GM23338 (cell line): ENCODE measurements around the gene TEAD2. TPM values are rescaled to one million over a fixed set of nuclear protein-coding genes. Genes with fewer than 3 reads are reported as not detected.

Experiments
- ATAC-seq: fragments of 200-7000 bp; cut with Tn5 transposase; 3 replicates; pipeline ENCODE4 v1.9.1; 2020
- DNase-seq: peaks from one replicate; pipeline ENCODE4 v3.0.0-alpha.2; 2015; ENCODE audit warnings: low spot score
- H2AFZ ChIP-seq: fragments of 200-600 bp; sonication (generic); 2 replicates; pipeline ENCODE4 v1.8.0; 2016; ENCODE audit warnings: antibody characterized with exemption, mild to moderate bottlenecking, moderate library complexity
- H3F3A ChIP-seq: fragments of 200-600 bp; sonication (generic); replicated peaks from 2 replicates; pipeline ENCODE4 v1.8.0; 2017; ENCODE audit warnings: antibody characterized with exemption, mixed run types, low read depth
- H3K27ac ChIP-seq: fragments of 200-600 bp; sonication (generic); 2 replicates; pipeline ENCODE4 v1.6.1; 2016; ENCODE audit warnings: low read depth
- H3K27me3 ChIP-seq: fragments of 200-600 bp; sonication (generic); 2 replicates; pipeline ENCODE4 v1.8.0; 2016; ENCODE audit warnings: mild to moderate bottlenecking, mixed run types, moderate library complexity; ENCODE audit not compliant: insufficient read depth
- H3K36me3 ChIP-seq: fragments of 200-600 bp; sonication (generic); 2 replicates; pipeline ENCODE4 v1.8.0; 2016; ENCODE audit warnings: mild to moderate bottlenecking; ENCODE audit not compliant: insufficient read depth
- H3K4me1 ChIP-seq: fragments of 200-600 bp; sonication (generic); 2 replicates; pipeline ENCODE4 v1.8.0; 2016; ENCODE audit warnings: mild to moderate bottlenecking, moderate library complexity; ENCODE audit not compliant: insufficient read depth
- H3K4me2 ChIP-seq: fragments of 200-600 bp; sonication (generic); 2 replicates; pipeline ENCODE4 v1.7.1; 2017; ENCODE audit warnings: mixed run types
- H3K4me3 ChIP-seq: fragments of 200-600 bp; sonication (generic); 2 replicates; pipeline ENCODE4 v1.6.1; 2016; ENCODE audit warnings: mixed run types
- H3K79me2 ChIP-seq: fragments of 200-600 bp; sonication (generic); replicated peaks from 2 replicates; pipeline ENCODE4 v1.8.0; 2017; ENCODE audit warnings: mild to moderate bottlenecking; ENCODE audit not compliant: insufficient read depth
- H3K9me2 ChIP-seq: fragments of 200-600 bp; sonication (generic); 2 replicates; pipeline ENCODE4 v1.8.0; 2017; ENCODE audit not compliant: insufficient read depth
- H4K20me1 ChIP-seq: fragments of 200-600 bp; sonication (generic); replicated peaks from 2 replicates; pipeline ENCODE4 v1.8.0; 2017; ENCODE audit warnings: mild to moderate bottlenecking; ENCODE audit not compliant: insufficient read depth
- H3K27ac Mint-ChIP-seq: 2 replicates; pipeline ENCODE4 v1.8.0; 2020; ENCODE audit warnings: inconsistent platforms, mild to moderate bottlenecking, moderate library complexity, mixed read lengths
- H3K27me3 Mint-ChIP-seq: 3 replicates; pipeline ENCODE4 v1.8.0; 2022; ENCODE audit warnings: low read depth, mild to moderate bottlenecking, moderate library complexity, mixed read lengths, inconsistent platforms; ENCODE audit not compliant: insufficient read depth, poor library complexity
- H3K36me3 Mint-ChIP-seq: 3 replicates; pipeline ENCODE4 v1.8.0; 2021; ENCODE audit warnings: low read depth, mild to moderate bottlenecking, inconsistent platforms, moderate library complexity, mixed read lengths
- H3K4me1 Mint-ChIP-seq: 3 replicates; pipeline ENCODE4 v1.8.0; 2020; ENCODE audit warnings: mild to moderate bottlenecking, inconsistent platforms, mixed read lengths
- H3K4me3 Mint-ChIP-seq: 3 replicates; pipeline ENCODE4 v1.8.0; 2021; ENCODE audit warnings: moderate library complexity, mild to moderate bottlenecking, inconsistent platforms, mixed read lengths
- H3K9me3 Mint-ChIP-seq: 3 replicates; pipeline ENCODE4 v1.8.0; 2020; ENCODE audit warnings: moderate library complexity, mild to moderate bottlenecking, inconsistent platforms, mixed read lengths
- CREB1 ChIP-seq: fragments of 250-450 bp; sonication (Bioruptor Pico); IDR thresholded peaks from 2 replicates; pipeline ENCODE4 v1.5.0; 2020; ENCODE audit warnings: low read depth, mild to moderate bottlenecking, moderate library complexity
- EZH2 ChIP-seq: fragments of 200-600 bp; sonication (generic); IDR thresholded peaks from one replicate; pipeline ENCODE4 v1.8.0; 2017; ENCODE audit warnings: antibody characterized with exemption, mild to moderate bottlenecking, low read depth; ENCODE audit not compliant: unreplicated experiment
- JUNB ChIP-seq: IDR thresholded peaks from one replicate; pipeline ENCODE4 v1.6.1; 2016; ENCODE audit warnings: antibody characterized with exemption; ENCODE audit not compliant: unreplicated experiment
- POLR2AphosphoS5 ChIP-seq: IDR thresholded peaks from 2 replicates; pipeline ENCODE4 v1.6.1; 2016; ENCODE audit warnings: antibody characterized with exemption, low read depth
- ZNF114 ChIP-seq: fragments of 250-450 bp; sonication (Bioruptor Pico); IDR thresholded peaks from 2 replicates; pipeline ENCODE4 v1.5.0; 2020; ENCODE audit warnings: mild to moderate bottlenecking, moderate library complexity
- ZNF331 ChIP-seq: fragments of 250-450 bp; sonication (Bioruptor Pico); IDR thresholded peaks from 2 replicates; pipeline ENCODE4 v1.5.0; 2020; ENCODE audit warnings: low read depth, mild to moderate bottlenecking, moderate library complexity
- polyA plus RNA-seq: library from polyadenylated mRNA; unstranded; fragments of >200 nt; fragmentation: Nextera tagmentation; extraction: Ambion mirVana; gene quantifications from 2 replicates; pipeline ENCODE4 v1.2.1, GENCODE V29; 2016
- total RNA-seq: library from RNA; depleted of rRNA; stranded (reverse); fragments of >200 nt; shearing (Covaris generic); gene quantifications from 2 replicates; pipeline ENCODE4 v1.2.3, GENCODE V29; 2014
- TF ChIP-seq, protein P1 (sequence below): IDR thresholded peaks from 2 replicates; pipeline ENCODE4 v1.6.1; 2016; ENCODE audit warnings: antibody characterized with exemption
- TF ChIP-seq, protein P2 (sequence below), 2 experiments: fragments of 200-600 bp in 1 of 2; sonication (generic) in 1 of 2; conservative IDR thresholded peaks; 2 replicates each; pipeline versions ENCODE4 v1.5.1 to v1.6.1; 2016 to 2017; ENCODE audit warnings: antibody characterized with exemption in 2 of 2, low read depth in 2 of 2, mild to moderate bottlenecking in 2 of 2, moderate library complexity in 1 of 2

The TEAD2 gene
- total and polyA plus RNA-seq, 2 experiments from 2014 or later = 30.3 to 82.5 TPM

DNA sequence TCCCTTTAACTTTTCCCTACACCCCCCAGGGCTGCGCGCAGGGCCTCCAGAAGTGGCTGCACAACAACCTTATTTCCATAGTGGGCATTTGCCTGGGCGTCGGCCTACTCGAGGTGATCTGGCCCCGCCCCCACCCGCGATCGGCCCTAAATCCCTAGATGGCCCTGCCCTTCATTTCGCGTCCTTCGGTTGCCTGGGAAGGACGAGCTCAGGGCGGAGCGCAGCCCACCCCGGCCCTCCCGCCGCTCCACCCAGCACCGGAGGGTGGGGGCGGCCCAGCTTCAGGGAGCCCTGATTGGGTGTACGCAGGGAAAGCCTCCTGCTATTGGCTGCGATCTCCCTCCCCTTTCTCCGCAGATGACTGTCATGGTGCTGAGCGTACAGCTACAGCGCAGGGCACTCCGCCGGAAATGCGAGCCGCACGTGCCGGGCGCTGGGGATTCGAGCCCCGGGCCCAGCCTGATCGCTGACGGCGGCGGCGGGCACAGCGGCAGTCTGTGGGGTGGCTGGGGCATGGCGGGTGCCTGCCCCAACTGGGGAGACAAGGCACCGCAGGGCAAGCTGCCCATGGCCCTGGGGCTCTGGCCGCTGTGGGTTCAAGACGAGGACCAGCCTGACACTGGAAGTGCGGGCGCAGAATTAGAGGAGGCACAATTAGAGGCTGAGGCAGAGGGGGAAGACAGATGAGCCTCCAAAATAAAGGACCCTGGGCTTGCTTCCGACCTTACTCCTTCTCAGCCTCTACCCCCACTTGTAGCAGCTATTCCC lies 22.7 kb downstream of the TEAD2 start:
- Mint-ChIP-seq H3K36me3 (peaks cover 47% of the 10 kb centered on the region), H3K27me3 (peaks cover 31% of the 10 kb centered on the region), H3K27ac (peak overlapping the region; percentile 95), H3K9me3 (no peaks in the 10 kb centered on the region; the same call in 1 of the 3 replicates), H3K4me3 (peak overlapping the region; percentile 73), H3K4me1 (peaks cover 24% of the 10 kb centered on the region)
- Histone ChIP-seq H3K27ac (peak overlapping the region; percentile 81), H3F3A (peaks cover 12% of the 10 kb centered on the region; the same call in 1 of the 2 replicates), H3K9me2 (no peaks in the 10 kb centered on the region), H3K4me1 (peaks cover 15% of the 10 kb centered on the region), H3K4me2 (peak overlapping the region; percentile 90), H3K79me2 (no peaks in the 10 kb centered on the region), H4K20me1 (peaks cover 8% of the 10 kb centered on the region; the same call in 1 of the 2 replicates), H2AFZ (no peak overlapping the region), H3K36me3 (peaks cover 23% of the 10 kb centered on the region), H3K4me3 (peak overlapping the region; percentile 57), H3K27me3 (peaks cover 24% of the 10 kb centered on the region)
- DNase-seq (peak; percentile 97), ATAC-seq (peak; percentile 82)
- peak; percentile 66; the same call in 1 of the 2 replicates for TF ChIP-seq CREB1
- TF ChIP-seq, protein P1, sequence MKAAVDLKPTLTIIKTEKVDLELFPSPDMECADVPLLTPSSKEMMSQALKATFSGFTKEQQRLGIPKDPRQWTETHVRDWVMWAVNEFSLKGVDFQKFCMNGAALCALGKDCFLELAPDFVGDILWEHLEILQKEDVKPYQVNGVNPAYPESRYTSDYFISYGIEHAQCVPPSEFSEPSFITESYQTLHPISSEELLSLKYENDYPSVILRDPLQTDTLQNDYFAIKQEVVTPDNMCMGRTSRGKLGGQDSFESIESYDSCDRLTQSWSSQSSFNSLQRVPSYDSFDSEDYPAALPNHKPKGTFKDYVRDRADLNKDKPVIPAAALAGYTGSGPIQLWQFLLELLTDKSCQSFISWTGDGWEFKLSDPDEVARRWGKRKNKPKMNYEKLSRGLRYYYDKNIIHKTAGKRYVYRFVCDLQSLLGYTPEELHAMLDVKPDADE = peak; percentile 39
- TF ChIP-seq, protein P2, sequence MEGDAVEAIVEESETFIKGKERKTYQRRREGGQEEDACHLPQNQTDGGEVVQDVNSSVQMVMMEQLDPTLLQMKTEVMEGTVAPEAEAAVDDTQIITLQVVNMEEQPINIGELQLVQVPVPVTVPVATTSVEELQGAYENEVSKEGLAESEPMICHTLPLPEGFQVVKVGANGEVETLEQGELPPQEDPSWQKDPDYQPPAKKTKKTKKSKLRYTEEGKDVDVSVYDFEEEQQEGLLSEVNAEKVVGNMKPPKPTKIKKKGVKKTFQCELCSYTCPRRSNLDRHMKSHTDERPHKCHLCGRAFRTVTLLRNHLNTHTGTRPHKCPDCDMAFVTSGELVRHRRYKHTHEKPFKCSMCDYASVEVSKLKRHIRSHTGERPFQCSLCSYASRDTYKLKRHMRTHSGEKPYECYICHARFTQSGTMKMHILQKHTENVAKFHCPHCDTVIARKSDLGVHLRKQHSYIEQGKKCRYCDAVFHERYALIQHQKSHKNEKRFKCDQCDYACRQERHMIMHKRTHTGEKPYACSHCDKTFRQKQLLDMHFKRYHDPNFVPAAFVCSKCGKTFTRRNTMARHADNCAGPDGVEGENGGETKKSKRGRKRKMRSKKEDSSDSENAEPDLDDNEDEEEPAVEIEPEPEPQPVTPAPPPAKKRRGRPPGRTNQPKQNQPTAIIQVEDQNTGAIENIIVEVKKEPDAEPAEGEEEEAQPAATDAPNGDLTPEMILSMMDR (conservative IDR thresholded peaks at IDR 0.05; ENCODE audit: low read depth in 2 of 2) = no peak
- TF ChIP-seq POLR2AphosphoS5 = peak; percentile 54
- no peak for TF ChIP-seq EZH2
- no peak for TF ChIP-seq ZNF114 (CRISPR knock-in tag)
- TF ChIP-seq ZNF331 = no peak
- TF ChIP-seq JUNB = no peak

DNA sequence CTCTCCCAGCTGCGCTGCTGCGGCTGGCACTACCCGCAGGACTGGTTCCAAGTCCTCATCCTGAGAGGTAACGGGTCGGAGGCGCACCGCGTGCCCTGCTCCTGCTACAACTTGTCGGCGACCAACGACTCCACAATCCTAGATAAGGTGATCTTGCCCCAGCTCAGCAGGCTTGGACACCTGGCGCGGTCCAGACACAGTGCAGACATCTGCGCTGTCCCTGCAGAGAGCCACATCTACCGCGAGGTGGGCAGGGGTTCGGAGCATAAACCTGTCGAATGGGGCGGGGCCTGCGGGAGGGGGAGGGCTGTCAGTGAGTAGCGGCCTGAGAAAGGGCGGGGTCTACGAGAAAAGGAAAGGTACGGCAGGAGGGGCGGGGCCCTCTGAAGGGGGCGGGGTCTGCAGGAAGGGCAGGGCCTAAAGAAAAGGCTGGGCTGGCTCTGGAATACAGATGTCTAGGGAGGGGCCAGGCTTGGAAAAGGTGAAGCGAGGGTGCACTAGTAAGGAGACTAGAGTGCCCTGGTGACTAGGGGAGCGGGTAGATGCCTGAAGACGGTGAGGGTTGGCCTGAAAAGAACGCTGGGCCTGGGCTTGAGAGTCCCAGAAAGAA lies 23.4 kb downstream of the TEAD2 start:
- H3K4me3 Mint-ChIP-seq = peak overlapping the region; percentile 73
- peaks cover 36% of the 10 kb centered on the region for H3K27me3 Mint-ChIP-seq
- no peak overlapping the region for H2AFZ ChIP-seq
- TF ChIP-seq JUNB (no peak), POLR2AphosphoS5 (peak; percentile 64)
- peak overlapping the region; percentile 57 for H3K4me3 ChIP-seq
- H3K36me3 ChIP-seq = peaks cover 17% of the 10 kb centered on the region; the same call in 1 of the 2 replicates
- peak overlapping the region; percentile 90 for H3K4me2 ChIP-seq
- H3K79me2 ChIP-seq = no peaks in the 10 kb centered on the region
- H3K4me1 Mint-ChIP-seq = peaks cover 24% of the 10 kb centered on the region
- H3K27ac ChIP-seq = peak overlapping the region; percentile 81
- H3K4me1 ChIP-seq = peaks cover 15% of the 10 kb centered on the region
- H3K36me3 Mint-ChIP-seq = peaks cover 41% of the 10 kb centered on the region
- ATAC-seq = peak; percentile 69
- DNase-seq = peak; percentile 99
- peak overlapping the region; percentile 95 for H3K27ac Mint-ChIP-seq
- H3K27me3 ChIP-seq = peaks cover 24% of the 10 kb centered on the region
- peaks cover 8% of the 10 kb centered on the region; the same call in 1 of the 2 replicates for H4K20me1 ChIP-seq
- peaks cover 10% of the 10 kb centered on the region; the same call in 1 of the 2 replicates for H3F3A ChIP-seq
- no peaks in the 10 kb centered on the region; the same call in 1 of the 3 replicates for H3K9me3 Mint-ChIP-seq
- H3K9me2 ChIP-seq = no peaks in the 10 kb centered on the region
